ENCODE results near the gene SPON1.

SPON1 gene

DNA sequence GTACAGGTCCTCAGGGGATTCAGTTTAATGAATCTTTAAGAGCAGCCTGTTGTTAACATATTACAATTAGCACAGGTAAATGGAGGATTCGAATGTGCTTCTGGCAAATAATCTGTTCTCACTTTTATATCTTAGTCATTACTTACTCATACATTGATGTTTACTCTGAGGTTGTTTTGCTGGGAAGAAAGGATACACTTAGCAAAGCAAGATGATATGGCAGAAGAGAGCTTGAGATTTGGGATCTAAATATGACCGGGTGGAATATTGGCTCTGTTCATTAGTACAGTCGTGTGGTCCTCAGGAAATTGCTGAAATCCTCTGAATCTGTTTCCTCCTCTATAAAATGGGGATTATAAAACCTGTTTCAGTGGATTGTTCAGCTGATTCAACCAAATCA is 59.7 kb downstream of the SPON1 start:
- no peaks in the 10 kb centered on the region for H3K79me1 ChIP-seq (replicated peaks; ENCODE audit: low read length, poor library complexity, severe bottlenecking)
- no peak overlapping the region for H2BK12ac ChIP-seq (ENCODE audit: low read length in 2 of 2)
- no peak overlapping the region for H3K4me2 ChIP-seq (ENCODE audit: low read length, poor library complexity, severe bottlenecking)
- no peak overlapping the region for H2BK5ac ChIP-seq (ENCODE audit: low read depth, low read length, poor library complexity, severe bottlenecking)
- DNase-seq = no peak
- no peak overlapping the region for H4K8ac ChIP-seq (ENCODE audit: low read length)
- H3K18ac ChIP-seq (ENCODE audit: low read depth in 1 of 2, low read length in 2 of 2) = no peak overlapping the region
- H2AK5ac ChIP-seq (ENCODE audit: low read length, severe bottlenecking) = no peak overlapping the region
- no peak overlapping the region for H2AFZ ChIP-seq (ENCODE audit: low read depth, low read length)
- no peak overlapping the region for H3K9ac ChIP-seq (ENCODE audit: low read length)
- H4K91ac ChIP-seq (ENCODE audit: low read length) = no peak overlapping the region
- no peaks in the 10 kb centered on the region for H3K4me1 ChIP-seq (ENCODE audit: control insufficient read depth, insufficient read depth, low read depth, low read length)
- peaks cover 0 to 4% of the 10 kb centered on the region in 2 experiments for H3K27me3 ChIP-seq (ENCODE audit: control insufficient read depth in 1 of 2, insufficient read depth in 1 of 2, low read length in 2 of 2)
- no peak overlapping the region for H2BK120ac ChIP-seq (ENCODE audit: low read depth, low read length)
- no peaks in the 10 kb centered on the region for H3K9me3 ChIP-seq (ENCODE audit: control insufficient read depth, low read length)
- 44% methylated on average over 1 of the region's 3 CpGs for WGBS
- no peak overlapping the region for H3K4me3 ChIP-seq (ENCODE audit: insufficient read depth in 1 of 2, low read depth in 1 of 2, low read length in 2 of 2)
- no peak overlapping the region for H3K27ac ChIP-seq (ENCODE audit: low read length, poor library complexity, severe bottlenecking)
- H3K4ac ChIP-seq (ENCODE audit: low read depth in 1 of 2, low read length in 2 of 2) = no peak overlapping the region
- H2BK15ac ChIP-seq (ENCODE audit: low read depth, poor library complexity, severe bottlenecking) = no peak overlapping the region
- H3K36me3 ChIP-seq (ENCODE audit: control insufficient read depth in 1 of 2, insufficient read depth in 2 of 2, low read depth in 1 of 2, low read length in 2 of 2) = no peaks in the 10 kb centered on the region
- H3K14ac ChIP-seq (ENCODE audit: low read length in 2 of 2) = no peak overlapping the region
- no peak overlapping the region for H3K23ac ChIP-seq (ENCODE audit: low read length in 2 of 2)

DNA sequence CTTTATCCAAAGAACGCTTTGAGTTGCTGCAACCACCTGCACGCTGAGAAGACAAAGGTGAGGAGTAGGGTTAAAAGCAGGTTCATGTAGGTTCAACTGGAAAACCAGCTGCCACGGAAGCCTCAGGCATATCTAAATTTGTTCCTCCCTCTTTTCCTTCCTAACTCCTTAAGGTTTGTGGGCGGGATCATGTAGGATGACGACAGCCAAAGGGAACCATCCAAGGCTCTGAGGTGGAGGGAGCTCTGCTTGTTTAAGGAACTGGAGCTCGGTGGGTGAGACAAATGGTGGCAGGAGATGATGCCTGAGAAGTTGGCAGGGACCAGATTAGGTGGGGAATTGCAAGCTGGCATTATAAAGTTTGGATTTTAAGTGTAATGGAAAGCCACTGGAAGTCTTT is 60.3 kb downstream of the SPON1 start:
- Histone ChIP-seq H2BK120ac (ENCODE audit: low read depth, low read length) (no peak overlapping the region), H4K8ac (ENCODE audit: low read length) (no peak overlapping the region), H3K14ac (ENCODE audit: low read length in 2 of 2) (no peak overlapping the region), H4K91ac (ENCODE audit: low read length) (no peak overlapping the region), H2BK12ac (ENCODE audit: low read length in 2 of 2) (no peak overlapping the region), H3K4me3 (ENCODE audit: insufficient read depth in 1 of 2, low read depth in 1 of 2, low read length in 2 of 2) (no peak overlapping the region), H2BK5ac (ENCODE audit: low read depth, low read length, poor library complexity, severe bottlenecking) (no peak overlapping the region), H2BK15ac (ENCODE audit: low read depth, poor library complexity, severe bottlenecking) (no peak overlapping the region), H3K4ac (ENCODE audit: low read depth in 1 of 2, low read length in 2 of 2) (no peak overlapping the region), H3K4me1 (ENCODE audit: control insufficient read depth, insufficient read depth, low read depth, low read length) (no peaks in the 10 kb centered on the region), H3K9ac (ENCODE audit: low read length) (no peak overlapping the region), H3K27me3 (ENCODE audit: control insufficient read depth in 1 of 2, insufficient read depth in 1 of 2, low read length in 2 of 2) (peaks cover 0 to 4% of the 10 kb centered on the region in 2 experiments), H3K36me3 (ENCODE audit: control insufficient read depth in 1 of 2, insufficient read depth in 2 of 2, low read depth in 1 of 2, low read length in 2 of 2) (no peaks in the 10 kb centered on the region), H3K4me2 (ENCODE audit: low read length, poor library complexity, severe bottlenecking) (no peak overlapping the region), H3K23ac (ENCODE audit: low read length in 2 of 2) (no peak overlapping the region), H2AFZ (ENCODE audit: low read depth, low read length) (no peak overlapping the region), H3K79me1 (replicated peaks; ENCODE audit: low read length, poor library complexity, severe bottlenecking) (no peaks in the 10 kb centered on the region), H3K27ac (ENCODE audit: low read length, poor library complexity, severe bottlenecking) (no peak overlapping the region), H3K9me3 (ENCODE audit: control insufficient read depth, low read length) (no peaks in the 10 kb centered on the region), H3K18ac (ENCODE audit: low read depth in 1 of 2, low read length in 2 of 2) (no peak overlapping the region), H2AK5ac (ENCODE audit: low read length, severe bottlenecking) (no peak overlapping the region)
- DNase-seq = no peak
- 76% methylated on average over 5 of the region's 6 CpGs for WGBS

DNA sequence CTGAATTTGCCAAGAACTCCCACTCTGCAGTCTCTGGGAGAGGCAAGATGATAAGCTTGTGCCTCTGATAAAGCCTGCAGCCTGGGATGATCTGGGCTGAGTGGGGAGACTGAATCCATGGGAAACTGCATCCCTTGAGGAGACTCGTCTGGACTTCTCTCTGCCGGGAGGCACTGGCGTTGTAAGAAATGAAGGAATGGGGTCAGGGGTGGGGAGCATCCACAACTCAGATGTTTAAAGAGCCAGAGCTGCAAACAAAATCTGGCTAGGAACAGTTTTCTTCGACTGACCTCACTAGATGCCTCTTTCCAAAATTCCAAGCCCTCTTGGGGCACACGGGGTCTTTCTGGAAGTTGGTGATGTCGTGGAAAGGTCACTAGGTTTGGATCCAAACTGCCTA is 64.4 kb downstream of the SPON1 start:
- no peak overlapping the region for H3K4me3 ChIP-seq (ENCODE audit: insufficient read depth in 1 of 2, low read depth in 1 of 2, low read length in 2 of 2)
- no peak overlapping the region for H3K9ac ChIP-seq (ENCODE audit: low read length)
- no peak overlapping the region for H2AFZ ChIP-seq (ENCODE audit: low read depth, low read length)
- H3K4me1 ChIP-seq (ENCODE audit: control insufficient read depth, insufficient read depth, low read depth, low read length) = no peaks in the 10 kb centered on the region
- no peak overlapping the region for H4K8ac ChIP-seq (ENCODE audit: low read length)
- DNase-seq = no peak
- H2BK120ac ChIP-seq (ENCODE audit: low read depth, low read length) = no peak overlapping the region
- H2BK12ac ChIP-seq (ENCODE audit: low read length in 2 of 2) = no peak overlapping the region
- H3K4ac ChIP-seq (ENCODE audit: low read depth in 1 of 2, low read length in 2 of 2) = no peak overlapping the region
- H3K36me3 ChIP-seq (ENCODE audit: control insufficient read depth in 1 of 2, insufficient read depth in 2 of 2, low read depth in 1 of 2, low read length in 2 of 2) = no peaks in the 10 kb centered on the region
- no peak overlapping the region for H3K23ac ChIP-seq (ENCODE audit: low read length in 2 of 2)
- H2AK5ac ChIP-seq (ENCODE audit: low read length, severe bottlenecking) = no peak overlapping the region
- no peaks in the 10 kb centered on the region for H3K9me3 ChIP-seq (ENCODE audit: control insufficient read depth, low read length)
- H3K18ac ChIP-seq (ENCODE audit: low read depth in 1 of 2, low read length in 2 of 2) = no peak overlapping the region
- WGBS = 50% methylated on average over 5 of the region's 6 CpGs
- no peak overlapping the region for H3K14ac ChIP-seq (ENCODE audit: low read length in 2 of 2)
- H2BK15ac ChIP-seq (ENCODE audit: low read depth, poor library complexity, severe bottlenecking) = no peak overlapping the region
- H2BK5ac ChIP-seq (ENCODE audit: low read depth, low read length, poor library complexity, severe bottlenecking) = no peak overlapping the region
- H3K27me3 ChIP-seq (ENCODE audit: control insufficient read depth in 1 of 2, insufficient read depth in 1 of 2, low read length in 2 of 2) = peaks cover 0 to 10% of the 10 kb centered on the region in 2 experiments
- H4K91ac ChIP-seq (ENCODE audit: low read length) = no peak overlapping the region
- H3K79me1 ChIP-seq (replicated peaks; ENCODE audit: low read length, poor library complexity, severe bottlenecking) = no peaks in the 10 kb centered on the region
- H3K27ac ChIP-seq (ENCODE audit: low read length, poor library complexity, severe bottlenecking) = no peak overlapping the region
- no peak overlapping the region for H3K4me2 ChIP-seq (ENCODE audit: low read length, poor library complexity, severe bottlenecking)

DNA sequence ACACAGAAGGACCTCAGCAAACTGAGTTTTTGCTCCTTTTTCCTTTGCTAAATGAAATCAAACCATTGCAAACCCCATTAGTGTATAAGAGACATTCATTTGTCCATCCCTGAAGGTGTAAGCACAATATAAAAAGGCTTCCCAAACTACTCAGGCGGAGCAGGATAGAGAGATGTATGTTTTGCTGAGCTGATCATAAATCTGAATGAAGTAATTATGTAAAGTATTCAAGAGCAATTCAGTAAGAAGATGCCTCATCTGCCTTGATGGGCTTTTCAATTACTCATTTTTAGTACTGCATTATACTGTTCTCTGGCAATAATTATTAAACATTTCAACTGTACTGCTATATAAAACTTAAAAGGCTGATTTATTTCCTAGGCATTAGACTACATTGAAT is 65.0 kb downstream of the SPON1 start:
- Histone ChIP-seq H3K4me2 (ENCODE audit: low read length, poor library complexity, severe bottlenecking) (no peak overlapping the region), H3K27ac (ENCODE audit: low read length, poor library complexity, severe bottlenecking) (no peak overlapping the region), H3K9ac (ENCODE audit: low read length) (no peak overlapping the region), H4K8ac (ENCODE audit: low read length) (no peak overlapping the region), H2AK5ac (ENCODE audit: low read length, severe bottlenecking) (no peak overlapping the region), H4K91ac (ENCODE audit: low read length) (no peak overlapping the region), H3K23ac (ENCODE audit: low read length in 2 of 2) (no peak overlapping the region), H3K4ac (ENCODE audit: low read depth in 1 of 2, low read length in 2 of 2) (no peak overlapping the region), H2BK15ac (ENCODE audit: low read depth, poor library complexity, severe bottlenecking) (no peak overlapping the region), H3K4me1 (ENCODE audit: control insufficient read depth, insufficient read depth, low read depth, low read length) (no peaks in the 10 kb centered on the region), H3K27me3 (ENCODE audit: control insufficient read depth in 1 of 2, insufficient read depth in 1 of 2, low read length in 2 of 2) (peaks cover 0 to 10% of the 10 kb centered on the region in 2 experiments), H2BK5ac (ENCODE audit: low read depth, low read length, poor library complexity, severe bottlenecking) (no peak overlapping the region), H3K18ac (ENCODE audit: low read depth in 1 of 2, low read length in 2 of 2) (no peak overlapping the region), H3K79me1 (replicated peaks; ENCODE audit: low read length, poor library complexity, severe bottlenecking) (no peaks in the 10 kb centered on the region), H3K36me3 (ENCODE audit: control insufficient read depth in 1 of 2, insufficient read depth in 2 of 2, low read depth in 1 of 2, low read length in 2 of 2) (no peaks in the 10 kb centered on the region), H3K9me3 (ENCODE audit: control insufficient read depth, low read length) (no peaks in the 10 kb centered on the region), H2AFZ (ENCODE audit: low read depth, low read length) (no peak overlapping the region), H2BK12ac (ENCODE audit: low read length in 2 of 2) (no peak overlapping the region), H2BK120ac (ENCODE audit: low read depth, low read length) (no peak overlapping the region), H3K4me3 (ENCODE audit: insufficient read depth in 1 of 2, low read depth in 1 of 2, low read length in 2 of 2) (no peak overlapping the region), H3K14ac (ENCODE audit: low read length in 2 of 2) (no peak overlapping the region)
- DNase-seq = no peak
- no CpG with 5 or more reads among the region's 1 CpG for WGBS
